HG02678 (cell line): ENCODE results near the gene ANKRD27.
"Not testable (repeated sequence)": the region's sequence is repeated elsewhere in the genome, so short reads cannot be mapped to it uniquely, and the experiment has no call there.

Experiments
- ATAC-seq: cut with Tn5 transposase; IDR thresholded peaks from one replicate; pipeline ENCODE4 v1.9.1; 2021; ENCODE audit warnings: mild to moderate bottlenecking, moderate library complexity; ENCODE audit not compliant: unreplicated experiment

The ANKRD27 gene

DNA sequence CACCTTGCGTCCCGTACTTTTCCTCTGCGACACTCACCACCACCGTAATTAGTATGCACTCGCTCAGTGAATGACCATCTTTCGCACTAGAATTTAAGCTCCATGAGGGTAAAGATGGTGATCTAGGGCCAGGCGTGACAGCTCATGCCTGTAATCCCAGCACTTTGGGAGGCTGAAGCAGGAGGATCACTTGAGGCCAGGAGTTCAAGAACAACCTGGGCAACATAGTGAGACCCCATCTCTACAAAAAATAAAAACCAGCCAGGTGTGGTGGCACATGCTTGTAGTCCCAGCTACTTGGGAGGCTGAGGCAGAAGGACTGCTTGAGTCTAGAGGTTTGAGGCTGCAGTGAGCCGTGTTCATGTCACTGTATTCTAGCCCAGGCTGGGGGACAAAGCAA, 18.6 kb downstream of the ANKRD27 start:
- ATAC-seq = not testable (repeated sequence)

DNA sequence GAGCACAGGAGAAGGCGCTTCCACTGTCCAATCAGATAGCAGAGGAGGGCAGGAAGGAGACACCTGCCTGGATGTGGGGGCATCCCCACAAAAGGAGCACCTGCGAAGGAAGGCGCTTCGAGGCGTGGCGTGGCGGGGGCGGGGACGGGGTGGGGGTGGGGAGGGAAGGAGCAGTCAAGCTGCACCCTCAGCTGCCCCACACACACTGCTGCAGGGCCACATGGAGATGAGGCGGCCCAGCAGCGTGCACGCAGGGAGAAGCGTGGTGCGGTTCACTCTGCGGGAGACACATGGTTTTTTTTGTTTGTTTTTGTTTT, 21.4 kb downstream of the ANKRD27 start:
- ATAC-seq = no peak

DNA sequence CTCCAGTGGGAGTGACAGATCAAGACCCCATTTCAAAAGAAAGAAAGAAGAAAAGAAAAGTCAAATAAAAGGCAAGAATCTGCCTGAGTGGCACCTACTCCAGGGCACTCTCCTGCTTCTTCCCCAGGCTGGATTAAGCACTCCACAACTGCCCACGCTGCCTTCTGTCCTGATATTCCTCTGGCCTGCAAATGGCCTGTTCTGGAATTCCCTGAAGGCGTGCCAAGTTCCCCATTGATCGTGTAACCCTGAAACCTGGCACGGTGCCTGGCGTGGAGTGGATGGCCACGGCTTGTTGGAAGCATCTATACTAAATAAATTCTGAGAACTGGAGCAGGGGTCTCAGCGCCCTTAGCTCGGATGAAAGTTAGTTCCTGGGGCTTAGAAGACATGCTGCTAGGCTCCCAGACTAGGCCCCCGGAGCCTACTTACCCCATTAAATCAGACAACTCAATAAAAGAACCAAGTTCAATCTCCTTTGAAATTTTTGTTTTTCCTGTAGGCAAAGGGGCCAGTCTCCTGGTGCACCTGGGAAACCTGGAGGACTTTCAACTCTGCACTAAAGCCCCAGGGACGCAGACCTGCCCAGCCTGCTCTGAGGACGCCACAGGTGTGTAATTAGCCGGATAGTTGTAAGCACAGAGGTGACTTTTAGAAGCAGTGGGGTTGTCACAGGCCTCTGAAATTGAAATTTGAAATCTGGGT, 21.9 kb downstream of the ANKRD27 start:
- ATAC-seq = no peak

DNA sequence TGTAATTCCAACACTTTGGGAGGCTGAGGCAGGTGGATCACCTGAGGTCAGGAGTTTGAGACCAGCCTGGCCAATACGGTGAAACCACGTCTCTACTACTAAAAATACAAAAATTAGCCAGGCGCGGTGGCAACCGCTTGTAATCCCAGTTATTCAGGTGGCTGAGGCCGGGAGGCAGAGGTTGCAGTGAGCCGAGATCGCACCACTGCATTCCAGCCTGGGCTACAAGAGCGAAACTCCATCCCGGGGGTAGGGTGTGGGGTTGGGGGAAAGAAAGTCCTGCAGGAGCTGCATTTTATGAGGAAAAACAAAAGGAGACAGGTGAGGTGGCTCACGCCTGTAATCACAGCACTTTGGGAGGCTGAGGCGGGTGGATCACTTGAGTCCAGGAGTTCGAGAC, 22.6 kb downstream of the ANKRD27 start:
- not testable (repeated sequence) for ATAC-seq

DNA sequence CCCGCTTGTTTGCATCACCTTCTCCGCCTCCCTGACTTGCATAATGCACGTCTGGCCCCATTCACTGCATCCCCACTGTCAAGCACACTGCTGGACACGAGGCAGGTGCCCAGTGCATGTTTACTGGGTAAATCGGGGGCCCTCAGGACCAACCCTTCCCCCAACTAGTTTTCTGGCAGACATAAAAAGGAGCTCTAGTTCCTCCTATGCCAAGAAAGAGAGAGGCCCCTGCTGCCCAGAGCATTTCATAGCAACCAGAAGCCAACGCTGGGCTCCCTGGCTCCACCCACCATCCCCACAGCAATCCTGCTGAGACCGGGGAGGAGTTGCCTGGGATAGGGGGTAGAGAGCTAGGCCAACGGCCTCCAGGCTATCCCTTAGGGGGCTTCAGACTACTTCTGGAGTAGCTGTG, 23.2 kb downstream of the ANKRD27 start:
- ATAC-seq = no peak

DNA sequence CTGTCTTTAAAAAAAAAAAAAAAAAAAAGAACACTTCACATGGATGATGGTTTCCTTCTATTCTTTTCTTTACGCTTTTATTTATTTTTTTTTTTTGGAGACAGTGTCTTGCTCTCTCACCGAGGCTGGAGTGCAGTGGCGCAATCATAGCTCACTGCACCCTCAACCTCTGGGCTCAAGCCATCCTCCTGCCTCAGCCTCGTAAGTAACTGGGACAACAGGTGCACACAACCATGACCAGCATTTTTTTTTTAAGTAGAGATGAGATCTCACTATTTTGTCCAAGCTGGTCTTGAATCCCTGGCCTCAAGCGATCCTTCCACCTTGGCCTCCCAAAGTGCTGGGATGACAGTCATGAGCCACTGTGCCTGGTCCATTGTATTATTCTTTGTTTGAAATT, 24.3 kb downstream of the ANKRD27 start:
- no peak for ATAC-seq

DNA sequence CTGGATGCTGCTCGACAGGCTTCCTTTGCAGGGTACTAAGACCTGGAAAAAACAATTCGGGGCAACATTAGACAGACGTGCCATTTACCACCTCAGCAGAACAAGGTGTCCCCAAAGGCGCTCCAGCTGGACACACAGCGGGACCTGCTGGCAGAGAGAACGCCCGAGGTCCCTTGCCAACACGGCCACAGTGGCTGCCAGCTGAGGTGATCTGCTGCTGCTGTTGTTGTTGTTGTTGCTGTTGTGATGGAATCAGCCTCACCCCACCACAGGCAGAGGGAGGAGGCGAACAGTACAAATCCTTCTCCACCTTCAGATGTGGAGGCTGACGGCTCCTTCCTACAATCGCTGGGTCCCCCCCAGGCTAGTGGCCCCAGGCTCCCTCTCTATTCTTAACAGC, 25.2 kb downstream of the ANKRD27 start:
- no peak for ATAC-seq

DNA sequence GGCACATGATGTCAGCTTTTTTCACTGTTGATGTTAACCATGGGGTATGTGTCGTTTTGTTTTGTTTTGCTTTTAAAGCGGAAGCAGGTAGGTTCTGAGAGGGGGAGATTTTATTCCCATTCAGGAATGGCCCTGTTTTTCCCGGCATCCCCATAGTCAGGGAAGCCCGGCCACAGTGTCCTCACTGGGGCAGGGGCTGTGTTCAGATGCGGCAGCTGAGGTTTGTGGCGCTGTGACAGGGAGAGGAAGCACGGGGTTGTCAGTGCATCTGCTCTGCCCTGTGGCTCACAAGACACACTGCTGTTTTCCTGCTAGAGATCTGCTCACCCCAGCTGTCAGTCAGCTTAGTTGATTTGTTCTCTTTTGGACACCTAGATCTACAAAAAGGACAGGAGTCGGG, 27.6 kb downstream of the ANKRD27 start:
- ATAC-seq = no peak

DNA sequence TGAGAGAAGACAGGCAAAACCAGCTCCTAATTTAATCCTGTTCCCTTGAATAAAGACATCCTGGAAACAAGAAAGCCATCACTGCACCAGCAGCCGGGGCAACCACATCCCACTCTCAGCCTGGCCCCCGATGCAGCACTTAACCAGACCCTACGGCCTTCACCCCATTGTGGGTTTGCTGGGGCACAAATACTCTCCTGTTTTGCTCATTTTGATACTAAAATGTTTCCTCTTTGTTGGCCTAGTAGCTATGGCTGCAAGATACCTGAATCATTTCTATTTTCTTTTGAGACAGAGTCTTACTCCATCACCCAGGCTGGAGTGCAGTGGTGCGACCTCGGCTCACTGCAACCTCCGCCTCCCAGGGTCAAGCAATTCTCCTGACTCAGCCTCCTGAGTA, 28.4 kb downstream of the ANKRD27 start:
- ATAC-seq = no peak

DNA sequence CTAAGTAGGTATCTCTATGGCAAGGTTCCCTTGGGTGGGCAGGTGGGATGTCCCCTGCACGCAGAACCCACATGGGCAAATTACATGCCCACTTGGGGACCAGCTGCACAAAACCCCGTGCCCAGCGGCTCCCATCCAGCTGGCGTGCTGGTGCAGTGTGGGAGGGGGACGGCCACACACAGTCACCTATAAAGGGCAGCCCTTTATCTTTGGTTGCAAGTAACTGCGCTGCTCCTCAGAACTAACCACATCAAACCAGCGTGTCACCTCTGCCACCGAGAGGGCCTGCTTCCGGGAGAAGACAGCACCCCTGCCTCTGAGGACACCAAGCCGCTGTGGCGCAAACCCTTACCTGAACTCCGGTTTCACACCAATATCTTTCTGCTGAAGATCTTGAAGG, 32.2 kb downstream of the ANKRD27 start:
- ATAC-seq = no peak

DNA sequence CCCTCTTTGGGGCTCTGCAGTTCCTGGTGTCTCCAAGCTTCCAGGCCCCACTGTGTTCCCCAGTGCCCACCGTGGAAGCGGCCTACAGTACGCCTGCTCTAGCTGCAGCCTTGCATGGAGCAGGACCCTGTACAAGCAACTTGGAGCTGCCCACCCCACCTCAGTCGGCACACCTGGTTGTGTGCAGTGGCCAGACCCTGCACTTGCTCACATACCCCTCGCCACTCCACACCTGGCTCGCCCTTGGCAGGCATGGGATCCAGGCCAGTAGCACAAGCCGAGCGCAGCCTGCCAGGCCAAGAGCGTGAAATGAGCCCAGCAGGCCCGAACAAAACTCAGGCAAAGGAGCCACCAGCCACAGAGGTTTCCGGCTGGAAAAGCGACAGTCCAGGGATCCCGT, 36.4 kb downstream of the ANKRD27 start:
- ATAC-seq = no peak

DNA sequence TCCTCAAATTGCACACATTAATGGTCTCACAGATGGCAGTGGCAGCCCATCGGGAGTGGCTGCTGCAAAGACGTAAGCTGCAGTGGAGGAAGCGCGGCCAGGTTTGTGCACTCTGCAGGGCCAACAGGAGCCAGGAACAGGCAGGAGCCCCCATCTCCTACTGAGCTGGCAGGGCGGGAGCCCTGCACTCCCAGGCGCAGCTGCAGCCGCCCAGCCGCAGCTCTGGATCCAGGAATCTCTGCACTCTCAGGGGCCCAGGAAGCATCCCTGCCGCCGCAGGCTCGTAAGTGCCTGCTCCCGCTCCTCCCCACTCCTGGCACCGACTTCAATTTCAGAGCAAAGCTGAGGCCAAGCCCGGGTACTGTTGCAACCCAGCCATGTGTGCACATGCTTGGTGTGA, 37.5 kb downstream of the ANKRD27 start:
- ATAC-seq = no peak

DNA sequence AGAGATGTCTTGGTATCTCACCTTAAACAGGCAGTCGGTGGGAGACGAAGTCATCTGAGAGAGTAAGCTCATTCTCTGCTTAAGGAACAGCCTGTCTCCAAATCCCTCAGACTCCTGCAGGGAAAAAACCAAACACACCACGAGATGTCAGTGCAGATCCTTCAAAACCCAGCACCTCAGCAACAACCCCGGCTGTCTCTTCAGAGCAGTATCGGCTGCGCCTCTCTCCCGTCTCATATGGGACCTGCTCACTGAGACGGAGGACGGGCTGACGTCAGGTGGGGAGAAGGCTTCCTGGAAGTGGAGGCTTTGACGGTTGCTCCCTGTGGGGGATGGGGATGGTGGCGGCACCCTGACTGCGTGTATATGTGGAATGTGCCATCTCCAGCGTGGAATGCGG, 43.6 kb downstream of the ANKRD27 start:
- ATAC-seq = no peak

DNA sequence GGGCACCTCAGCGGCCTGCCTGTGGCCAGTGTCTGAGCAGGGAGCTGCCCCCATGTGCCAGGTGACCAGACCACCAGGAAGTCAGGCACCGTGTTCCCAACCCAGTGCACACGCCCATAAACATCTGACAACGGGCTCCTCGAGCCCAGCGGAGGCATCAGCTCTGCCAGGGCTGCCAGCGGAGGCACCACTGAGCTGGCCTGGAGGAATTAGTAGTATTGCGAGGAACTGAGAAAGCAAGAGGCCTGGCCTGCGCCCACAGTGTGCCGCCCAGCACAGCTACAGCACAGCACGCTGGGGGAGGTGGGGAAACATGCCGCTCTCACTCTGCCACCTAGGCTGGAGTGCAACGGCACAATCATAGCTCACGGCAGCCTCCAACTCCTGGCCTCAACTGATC, 44.6 kb downstream of the ANKRD27 start:
- no peak for ATAC-seq

DNA sequence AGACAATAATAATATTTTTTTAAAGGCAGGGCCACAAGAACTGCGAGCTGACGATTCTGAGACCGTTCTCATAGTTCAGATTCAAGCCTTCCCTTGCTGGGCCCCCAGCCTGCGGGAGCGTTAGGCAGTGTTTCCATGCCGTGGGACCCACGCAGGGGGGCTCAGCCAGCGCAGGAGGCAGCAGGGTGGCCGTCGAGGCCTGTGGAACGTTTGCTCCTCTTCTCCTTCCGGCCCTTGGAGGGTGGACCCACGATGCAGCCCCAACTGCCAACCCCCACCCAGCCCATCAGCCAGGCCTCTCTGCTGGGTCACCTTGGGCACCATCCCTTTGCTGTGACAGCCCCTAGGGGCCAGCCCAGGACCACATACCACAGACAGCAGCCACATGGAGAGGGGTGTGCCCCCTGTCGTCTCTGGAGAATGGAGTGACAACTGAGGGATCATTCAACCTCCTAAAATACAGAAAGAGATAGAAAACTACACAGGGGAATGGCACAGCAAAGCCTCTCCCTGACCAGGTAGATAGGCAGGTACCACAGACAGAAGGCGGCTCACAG, 47.2 kb downstream of the ANKRD27 start:
- no peak for ATAC-seq

DNA sequence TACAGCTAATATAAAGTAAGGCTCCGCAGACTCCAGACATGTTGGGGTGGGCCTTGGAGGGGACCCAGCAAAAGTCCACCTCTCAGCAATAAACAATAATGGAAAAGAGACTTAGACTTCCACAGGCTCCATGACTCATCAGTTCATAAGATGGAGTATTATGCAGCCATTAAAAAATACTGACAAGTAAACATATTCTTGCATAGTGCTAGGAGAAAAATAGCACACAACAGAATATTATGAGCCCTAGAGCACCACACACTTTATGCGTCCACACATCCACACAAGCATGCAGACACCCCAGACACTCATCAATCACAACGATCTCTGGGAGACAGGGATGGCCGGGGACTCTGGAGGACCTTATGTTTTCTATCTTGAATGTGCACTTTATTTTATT, 48.0 kb downstream of the ANKRD27 start:
- ATAC-seq = no peak

DNA sequence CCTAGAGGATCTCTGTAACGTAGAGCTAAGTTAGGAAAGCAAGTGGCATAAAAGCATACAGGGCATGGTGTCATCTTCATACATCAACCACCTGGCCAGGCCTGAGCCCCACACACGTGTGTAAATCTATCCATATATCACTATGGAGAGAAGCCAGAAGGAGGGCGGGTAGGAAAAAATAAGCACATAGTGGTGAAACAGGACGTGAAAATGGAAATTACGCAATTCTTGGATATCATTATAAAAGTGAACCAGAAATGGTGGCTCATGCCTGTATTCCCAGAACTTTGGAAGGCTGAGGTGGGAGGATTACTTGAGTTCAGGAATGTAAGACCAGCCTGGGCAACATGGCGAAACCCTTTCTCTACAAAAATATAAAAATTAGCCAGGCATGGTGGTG, 50.6 kb downstream of the ANKRD27 start:
- ATAC-seq = no peak

DNA sequence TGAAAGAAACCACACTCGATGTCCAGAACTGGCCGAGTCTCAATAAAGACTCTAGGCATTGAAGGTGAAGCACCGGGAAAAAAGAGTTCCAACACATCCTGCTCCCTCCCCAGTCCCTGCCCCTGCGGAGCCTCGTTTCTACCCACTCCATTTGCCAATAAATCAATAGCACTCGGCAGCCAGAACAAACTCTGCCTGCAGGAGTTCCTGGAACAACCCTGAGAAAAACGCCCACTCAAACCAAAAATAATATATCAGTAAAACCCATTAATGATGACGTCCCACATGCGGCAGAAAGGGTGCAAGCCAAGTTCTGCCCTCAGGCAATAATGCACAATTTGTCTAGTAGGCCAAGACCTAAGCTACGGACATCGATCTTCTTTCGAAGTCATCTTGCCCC, 53.0 kb downstream of the ANKRD27 start:
- ATAC-seq = no peak

DNA sequence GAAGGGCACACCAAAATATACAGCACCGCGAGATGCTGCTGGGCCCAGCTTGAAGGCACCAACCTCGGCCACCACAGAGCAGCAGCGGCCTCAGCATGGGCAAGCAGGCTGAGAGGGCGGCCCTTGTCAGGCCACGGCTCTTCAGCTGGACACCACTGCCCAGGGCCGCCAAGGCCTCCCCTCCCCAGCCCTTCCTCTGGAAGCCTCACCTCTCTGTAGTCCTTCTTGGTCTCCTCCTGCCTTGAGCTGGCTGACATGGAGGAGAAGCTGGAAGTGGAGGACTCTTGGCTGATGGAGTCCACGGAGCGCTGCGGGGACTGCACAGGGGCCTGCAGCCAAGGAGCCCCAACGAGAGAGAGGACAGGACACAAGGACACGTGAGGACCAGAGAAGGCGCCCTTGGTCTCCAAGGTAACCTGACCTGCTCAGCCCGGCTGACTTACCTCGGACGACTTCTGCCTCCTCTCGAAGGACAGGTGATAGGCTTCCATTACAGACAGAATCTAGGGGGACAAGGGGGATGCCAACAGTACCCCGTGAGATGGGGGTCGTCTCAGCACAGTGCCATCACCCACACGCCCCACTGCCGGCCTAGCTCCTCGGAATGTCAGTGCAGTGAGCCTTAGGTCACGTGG, 55.8 kb downstream of the ANKRD27 start:
- no peak for ATAC-seq

DNA sequence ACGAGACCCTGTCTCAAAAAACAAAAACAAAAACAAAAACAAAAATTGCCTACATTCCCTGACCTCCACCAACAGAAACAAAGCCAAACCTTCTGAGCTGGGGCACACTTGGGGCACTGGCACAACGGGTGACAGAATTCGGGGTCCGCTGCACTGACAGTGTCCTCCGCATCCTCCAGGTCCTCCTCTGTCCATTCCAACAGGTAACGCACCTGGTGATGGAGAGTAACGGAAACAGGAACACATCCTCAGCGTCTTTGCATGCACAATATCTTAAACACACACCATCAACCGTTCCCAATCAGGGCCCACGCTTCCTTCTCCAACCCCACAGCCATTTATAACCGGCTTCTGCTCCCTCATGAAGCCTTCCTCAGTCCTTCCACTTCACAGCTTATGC, 59.4 kb downstream of the ANKRD27 start:
- no peak for ATAC-seq

DNA sequence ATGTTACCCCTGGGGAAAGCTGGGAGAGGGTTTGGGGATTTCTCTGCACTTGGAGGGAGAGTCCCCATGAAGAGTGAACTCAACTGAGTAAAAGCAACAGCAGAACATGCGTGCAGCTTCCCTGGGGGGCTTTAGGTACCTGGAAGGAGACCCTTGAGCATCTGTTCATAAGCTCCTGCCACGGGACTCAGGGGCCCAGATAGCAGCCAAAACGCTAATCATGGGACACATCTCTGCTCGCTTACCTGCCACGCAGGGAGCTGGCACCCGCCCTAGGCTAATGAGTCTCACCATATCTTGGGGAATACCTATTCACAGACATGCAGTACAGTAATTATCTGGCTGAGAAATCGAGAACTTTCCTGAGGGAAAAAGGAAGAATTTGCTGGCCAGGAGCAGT, 60.1 kb downstream of the ANKRD27 start:
- ATAC-seq = no peak

DNA sequence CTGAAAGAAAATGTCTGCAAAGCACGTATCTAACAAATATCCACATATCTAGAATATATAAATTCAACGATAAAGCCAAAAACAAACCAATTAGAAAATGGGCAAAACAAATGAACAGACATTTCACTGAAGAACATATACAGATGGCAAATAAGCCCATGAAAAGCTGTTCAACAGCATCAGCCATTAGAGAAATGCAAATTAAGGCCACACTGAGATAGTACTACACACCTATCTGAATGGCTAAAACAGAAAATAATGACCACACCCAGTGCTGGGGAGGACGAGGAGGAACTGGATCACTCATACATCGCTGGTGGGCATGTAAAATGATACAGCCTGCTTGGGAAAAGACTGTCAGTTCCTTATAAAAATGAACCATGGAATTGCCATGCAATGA, 62.0 kb downstream of the ANKRD27 start:
- no peak for ATAC-seq

DNA sequence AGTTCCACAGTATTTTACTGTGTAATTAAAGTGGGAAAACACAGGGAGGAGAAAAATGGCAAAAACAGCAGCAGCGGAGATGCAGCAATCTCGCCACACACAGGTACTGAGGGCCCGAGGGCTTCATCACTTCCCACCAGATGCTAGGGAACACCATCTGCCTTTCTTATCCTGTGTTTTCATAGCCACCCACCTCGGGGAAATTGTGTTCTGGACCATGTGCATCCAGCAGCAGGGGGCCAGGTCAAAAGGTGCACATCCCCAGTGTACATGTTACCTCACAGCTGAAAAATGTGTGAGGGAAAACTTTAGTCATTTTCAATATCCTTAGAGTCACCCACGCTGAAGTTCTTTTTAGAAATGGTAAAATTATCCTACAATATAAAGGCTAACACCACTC, 63.8 kb downstream of the ANKRD27 start:
- ATAC-seq = no peak
